HS-5 (cell line): ENCODE data around the gene GPX2.

Source experiments
- DNase-seq: peaks from one replicate; pipeline ENCODE4 v3.0.0-alpha.2; 2012; ENCODE audit warnings: low read depth

GPX2 gene

GRCh38 chr14:64960762-64961276 is 18.3 kb upstream of the GPX2 start:
- no peak for DNase-seq

- DNase-seq = no peak
Measured at GRCh38 chr14:64958743-64959142, 16.2 kb upstream of the GPX2 start.

GRCh38 chr14:64958201-64958600 is 15.7 kb upstream of the GPX2 start:
- DNase-seq = no peak

- DNase-seq = no peak
Measured at GRCh38 chr14:64956697-64957406, 14.3 kb upstream of the GPX2 start.

DNA sequence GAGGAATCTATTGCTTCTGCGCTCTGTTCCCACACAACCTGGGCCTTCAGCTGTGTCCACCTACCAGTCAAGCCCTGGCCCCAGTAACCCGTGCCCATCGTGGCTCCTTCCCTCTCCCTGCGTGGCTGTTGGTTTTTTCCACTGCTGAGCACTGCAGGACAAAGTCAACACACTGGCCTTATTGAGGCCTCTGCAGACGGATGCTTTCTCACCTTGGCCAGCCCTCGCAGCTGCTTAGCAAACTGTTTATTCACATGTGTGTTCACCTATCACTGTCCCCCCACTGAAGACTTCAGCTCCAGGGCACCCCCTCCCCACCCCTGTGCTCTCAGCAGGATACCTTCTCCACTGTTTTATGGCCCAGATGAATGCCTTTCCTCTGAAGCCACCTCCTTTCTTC is 12.8 kb upstream of the GPX2 start:
- no peak for DNase-seq

GRCh38 chr14:64954491-64955240 is 12.1 kb upstream of the GPX2 start:
- no peak for DNase-seq

DNA sequence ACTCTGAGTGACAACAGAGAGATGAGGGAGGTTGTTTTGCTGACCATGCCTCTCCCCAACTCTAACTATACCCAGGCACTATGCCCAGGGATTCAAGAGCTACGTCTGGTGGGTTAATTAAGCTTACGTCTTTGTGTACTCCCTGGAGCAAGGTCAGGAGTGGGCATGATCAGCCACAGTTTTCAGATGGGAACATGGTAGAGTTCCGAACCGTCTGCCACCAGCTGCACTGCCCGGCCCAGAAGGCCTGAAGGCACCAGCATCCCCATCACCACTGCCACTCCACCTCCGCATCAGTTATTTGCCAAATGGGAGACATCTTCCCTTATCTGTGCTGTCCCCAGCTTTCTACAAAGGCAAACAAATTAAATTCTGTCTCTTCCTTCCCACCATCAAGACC is 11.1 kb upstream of the GPX2 start:
- no peak for DNase-seq

DNA sequence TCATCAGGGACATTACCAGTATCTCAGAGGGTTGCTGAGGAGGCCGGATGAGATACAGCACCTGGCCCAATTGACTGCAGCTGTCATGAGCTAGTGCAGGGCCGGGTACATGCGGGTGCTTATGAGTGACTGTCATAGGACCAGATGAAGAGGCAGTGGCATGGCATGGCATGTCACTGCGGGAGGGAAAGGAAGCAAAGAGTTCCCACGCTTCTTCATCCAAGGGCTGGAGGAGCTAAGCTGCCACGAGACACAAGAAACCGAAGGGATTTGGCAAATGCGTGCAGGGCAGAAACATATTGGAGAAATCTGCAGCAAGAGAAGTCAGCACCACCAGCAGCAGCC is 10.7 kb upstream of the GPX2 start:
- no peak for DNase-seq

DNA sequence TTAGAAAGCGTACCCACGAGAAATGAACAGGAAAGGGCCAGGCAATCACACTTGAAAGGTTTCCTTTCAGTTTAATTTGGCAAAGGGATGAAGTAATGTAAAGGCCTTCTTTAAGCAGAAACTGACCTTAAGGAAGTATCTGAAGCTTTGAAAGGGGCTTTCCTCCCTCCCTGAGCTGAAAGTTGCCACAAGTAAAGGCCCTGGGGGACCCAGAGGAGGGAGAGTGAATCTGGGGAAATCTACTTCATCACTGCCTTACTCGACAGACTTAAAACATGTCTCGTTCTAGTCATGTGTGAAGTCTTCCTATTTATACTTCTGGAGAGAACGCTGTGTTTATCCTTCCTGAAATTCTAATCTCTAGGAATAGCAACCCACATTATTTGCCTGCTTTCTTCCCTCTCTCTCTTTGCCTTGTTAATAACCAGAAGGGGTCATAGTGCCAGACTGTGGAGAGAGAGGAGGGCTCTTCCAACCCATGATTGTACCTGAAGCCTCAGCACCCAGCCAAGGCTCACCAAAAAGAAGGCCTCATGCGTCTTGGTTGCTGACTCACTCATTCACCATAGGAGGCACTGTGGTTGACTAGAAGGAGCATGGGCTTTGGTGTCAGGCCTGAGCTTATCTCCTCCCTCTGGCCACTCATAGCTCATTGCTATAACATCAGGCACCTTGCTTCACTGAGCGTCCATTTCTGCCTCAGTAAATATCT is 10.2 kb upstream of the GPX2 start:
- DNase-seq = no peak

DNA sequence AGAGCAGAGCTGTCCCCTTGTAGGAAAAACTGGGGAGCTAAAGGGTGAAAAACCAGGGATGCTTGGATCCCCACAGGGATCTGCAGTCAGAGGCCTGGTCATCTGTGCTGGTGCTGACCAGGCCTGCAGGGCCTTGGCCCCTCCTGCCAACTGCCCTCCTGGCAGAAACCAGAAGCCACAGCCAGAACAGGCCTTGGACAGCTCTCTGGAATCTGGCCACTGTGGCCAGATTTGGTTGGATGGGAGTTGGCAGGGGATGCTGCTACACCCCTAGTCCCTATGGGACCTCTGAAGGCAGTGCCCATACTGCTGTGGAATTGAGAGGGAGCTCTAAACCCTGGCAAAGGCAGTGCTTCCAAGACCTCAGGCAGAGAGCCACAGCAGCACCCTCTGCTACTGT is 9.2 kb upstream of the GPX2 start:
- no peak for DNase-seq

DNA sequence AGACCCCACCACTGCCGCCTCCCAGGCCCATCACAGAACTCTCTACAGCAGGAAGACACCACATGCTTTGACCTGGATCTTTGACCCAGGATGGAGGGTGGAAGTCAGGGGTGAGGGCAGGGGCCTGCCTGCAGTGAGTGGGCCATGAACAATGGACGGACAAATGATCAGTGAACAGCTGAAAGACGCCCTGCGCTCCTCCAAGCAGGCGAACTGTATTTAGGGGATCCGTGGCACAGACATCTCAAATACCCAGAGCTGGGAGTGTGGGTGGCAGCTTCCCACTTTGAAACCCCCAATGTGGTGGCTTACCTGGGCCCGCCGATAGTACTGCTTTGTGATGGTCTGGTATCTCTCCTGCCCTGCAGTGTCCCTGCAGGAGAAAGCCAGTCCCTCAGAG is 8.7 kb upstream of the GPX2 start:
- no peak for DNase-seq

GRCh38 chr14:64950889-64951288 is 8.3 kb upstream of the GPX2 start:
- no peak for DNase-seq

DNA sequence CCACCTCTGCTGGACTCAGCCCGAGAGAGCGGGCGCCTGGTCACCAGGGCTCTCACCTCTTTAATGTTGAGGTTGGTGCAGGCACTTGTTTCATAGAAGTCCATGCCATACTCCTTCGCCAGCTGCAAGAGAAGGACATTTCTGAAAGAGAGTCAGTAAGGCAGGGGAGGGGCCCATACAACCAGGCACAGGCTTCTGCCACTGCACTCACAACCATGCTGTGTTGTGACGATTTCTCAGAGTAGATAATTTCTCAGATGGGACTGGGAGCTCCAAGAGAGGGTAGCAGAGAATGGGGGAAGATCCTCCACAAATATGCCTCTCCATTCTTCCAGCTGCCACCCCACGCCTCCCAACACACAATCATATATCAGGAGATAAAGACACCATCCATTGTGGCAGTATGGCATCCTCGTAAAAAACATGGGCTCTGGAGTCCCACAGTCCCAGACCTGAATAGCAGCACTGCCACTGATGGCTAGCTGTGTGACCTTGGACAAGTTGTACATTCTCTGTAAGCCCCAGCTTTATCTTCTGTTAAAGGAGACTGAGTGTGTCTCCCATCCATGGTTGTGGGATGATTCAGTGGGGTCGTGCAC is 6.2 kb upstream of the GPX2 start:
- no peak for DNase-seq

- no peak for DNase-seq
Measured at GRCh38 chr14:64947710-64948611, 5.4 kb upstream of the GPX2 start.

- DNase-seq = no peak
Measured at GRCh38 chr14:64946310-64947045, 3.9 kb upstream of the GPX2 start.

DNA sequence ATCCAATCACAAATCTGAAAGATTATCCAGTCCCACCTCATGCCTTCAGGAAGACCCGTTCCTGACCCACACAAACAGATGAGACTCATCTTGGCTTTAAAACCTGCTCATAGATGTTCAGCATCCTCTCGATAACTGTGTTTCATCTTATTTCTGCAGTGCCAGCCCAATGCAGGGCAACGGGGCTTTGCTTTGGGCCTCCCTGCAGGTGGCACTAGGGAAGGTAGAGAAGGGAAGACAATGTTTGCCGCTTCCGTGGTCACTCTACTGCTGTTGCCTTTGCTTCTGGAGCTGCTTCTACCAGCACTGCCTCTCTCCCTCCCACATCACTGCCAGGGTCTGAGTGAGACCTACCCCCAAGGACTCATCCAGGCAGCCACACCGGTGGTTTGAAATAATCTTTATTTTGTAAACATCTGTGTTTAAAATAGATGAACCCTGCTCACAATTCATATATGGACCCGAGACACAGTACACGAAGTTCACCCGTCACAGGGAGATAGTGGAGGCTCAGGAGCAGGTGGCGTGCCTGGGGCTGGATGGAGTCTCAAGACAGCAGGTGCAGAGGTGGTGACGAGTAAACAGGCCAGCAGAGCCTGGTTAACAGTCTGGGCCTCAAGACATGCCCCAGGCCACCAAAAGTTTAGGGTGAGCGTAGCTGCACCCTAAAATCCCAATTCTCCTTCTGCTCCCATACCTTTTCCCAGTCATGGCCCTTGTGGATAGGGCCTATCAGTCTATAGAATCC is 3.1 kb upstream of the GPX2 start:
- no peak for DNase-seq

- DNase-seq = no peak
Measured at GRCh38 chr14:64944861-64945260, 2.3 kb upstream of the GPX2 start.

DNA sequence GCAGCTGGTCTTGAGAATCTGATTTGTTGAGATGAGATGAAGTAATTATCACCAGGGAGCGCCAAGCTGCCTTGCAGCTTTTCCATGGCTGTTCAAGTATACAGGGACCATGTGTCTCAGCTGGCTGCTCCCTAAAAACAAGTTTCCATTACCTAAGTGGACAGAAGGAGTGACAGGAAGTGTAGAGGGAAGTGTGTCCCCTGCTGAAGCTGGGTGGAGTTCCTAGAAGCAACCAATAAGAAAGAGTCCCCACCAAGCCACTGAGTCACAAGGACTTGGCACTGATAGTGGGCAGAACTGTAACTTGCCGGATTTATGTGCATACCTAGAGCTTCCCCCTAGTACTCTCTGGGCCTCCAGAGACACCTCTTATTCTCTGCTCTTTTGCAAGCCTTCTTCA is 1.5 kb upstream of the GPX2 start:
- DNase-seq = no peak

DNA sequence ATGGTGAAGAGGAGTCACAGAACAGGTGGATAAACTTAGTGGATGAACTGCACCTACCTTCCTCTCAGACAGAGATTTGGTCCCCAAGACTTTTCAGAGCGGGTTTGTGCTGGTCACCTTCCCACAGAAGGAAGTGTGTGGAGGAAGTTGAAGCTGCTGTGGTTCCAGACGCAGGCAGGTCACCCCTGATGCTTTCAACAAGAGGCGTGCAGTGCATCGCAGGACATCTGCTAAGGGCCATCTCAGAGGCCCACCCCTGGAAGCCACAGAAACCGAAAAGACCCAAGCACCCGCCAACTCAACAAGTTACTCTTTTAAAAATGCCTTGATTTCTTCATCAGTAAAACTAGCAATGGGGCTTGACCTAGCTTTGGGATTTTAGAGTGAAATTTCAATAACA is 1.0 kb upstream of the GPX2 start:
- no peak for DNase-seq

DNA sequence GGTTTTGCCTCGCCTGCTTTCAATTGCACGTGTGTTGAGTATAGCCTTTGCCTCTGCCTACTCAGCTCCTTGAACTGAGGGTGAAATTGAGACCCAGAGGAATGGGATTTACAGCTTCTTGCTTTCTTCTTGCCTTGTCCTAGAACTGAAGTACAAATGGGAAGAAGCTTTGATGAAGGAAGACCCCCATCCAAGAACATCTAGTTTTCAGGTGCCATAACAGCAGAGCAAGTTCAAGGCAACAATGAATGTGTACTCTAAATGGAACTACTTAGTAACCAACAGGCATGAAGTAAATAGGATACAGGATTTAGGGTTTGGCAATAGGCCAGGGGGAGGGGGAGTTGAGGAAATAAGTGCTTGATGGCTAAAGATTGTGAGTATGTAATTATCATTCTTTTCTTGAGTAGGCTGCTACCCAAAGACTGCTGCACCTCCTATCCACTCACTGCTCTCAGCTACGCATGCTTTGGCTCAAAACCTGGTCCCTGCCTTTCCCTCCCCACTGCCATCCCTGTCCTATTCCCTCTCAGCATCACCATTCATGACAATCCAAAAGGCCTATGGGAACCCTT is 2.1 kb downstream of the GPX2 start:
- DNase-seq = no peak
